HG03159 (cell line): ENCODE measurements around the gene CBFA2T3.
A peak's percentile ranks its signal among the peaks of the same experiment; 100 is the strongest.

ENCODE experiments used
- ATAC-seq: cut with Tn5 transposase; IDR thresholded peaks from one replicate; pipeline ENCODE4 v1.9.1; 2021; ENCODE audit warnings: mild to moderate bottlenecking, moderate library complexity; ENCODE audit not compliant: unreplicated experiment

Gene CBFA2T3

GRCh38 chr16:88940862-88941817 is 35.9 kb downstream of the CBFA2T3 start:
- ATAC-seq: peak; percentile 27

GRCh38 chr16:88939972-88940861 is 36.8 kb downstream of the CBFA2T3 start:
- ATAC-seq: no peak

GRCh38 chr16:88939245-88939971 is 37.6 kb downstream of the CBFA2T3 start:
- no peak for ATAC-seq

GRCh38 chr16:88938777-88939244 is 38.2 kb downstream of the CBFA2T3 start:
- ATAC-seq: no peak

- no peak for ATAC-seq
Observed at GRCh38 chr16:88938119-88938776, 38.8 kb downstream of the CBFA2T3 start.

GRCh38 chr16:88937206-88937621 is 39.8 kb downstream of the CBFA2T3 start:
- no peak for ATAC-seq

GRCh38 chr16:88936556-88937205 is 40.3 kb downstream of the CBFA2T3 start:
- no peak for ATAC-seq

- no peak for ATAC-seq
Observed at GRCh38 chr16:88936008-88936555, 40.9 kb downstream of the CBFA2T3 start.

- ATAC-seq: no peak
Observed at GRCh38 chr16:88934066-88934667, 42.8 kb downstream of the CBFA2T3 start.

GRCh38 chr16:88932929-88933328 is 44.1 kb downstream of the CBFA2T3 start:
- ATAC-seq: no peak

GRCh38 chr16:88931936-88932335 is 45.1 kb downstream of the CBFA2T3 start:
- ATAC-seq: no peak

GRCh38 chr16:88931373-88931900 is 45.6 kb downstream of the CBFA2T3 start:
- ATAC-seq: no peak

- no peak for ATAC-seq
Observed at GRCh38 chr16:88930716-88931115, 46.3 kb downstream of the CBFA2T3 start.

- ATAC-seq: no peak
Observed at GRCh38 chr16:88929091-88929445, 47.9 kb downstream of the CBFA2T3 start.

- no peak for ATAC-seq
Observed at GRCh38 chr16:88928405-88929090, 48.5 kb downstream of the CBFA2T3 start.

GRCh38 chr16:88927661-88928060 is 49.3 kb downstream of the CBFA2T3 start:
- no peak for ATAC-seq

- ATAC-seq: no peak
Observed at GRCh38 chr16:88927010-88927409, 50.0 kb downstream of the CBFA2T3 start.

- no peak for ATAC-seq
Observed at GRCh38 chr16:88926374-88926990, 50.5 kb downstream of the CBFA2T3 start.
